Rectal smooth muscle tissue (tissue), 1 donor: ENCODE measurements around the gene SPRYD7.

Experiments used
- H3K27ac ChIP-seq: one replicate; pipeline ENCODE4 v1.7.0; 2013; ENCODE audit warnings: low read depth, low read length, inconsistent platforms
- H3K27me3 ChIP-seq: one replicate; pipeline ENCODE4 v1.7.0; 2013; ENCODE audit warnings: low read length; ENCODE audit not compliant: control insufficient read depth, insufficient read depth
- H3K36me3 ChIP-seq: one replicate; pipeline ENCODE4 v1.7.0; 2013; ENCODE audit warnings: low read length; ENCODE audit not compliant: control insufficient read depth, insufficient read depth
- H3K4me1 ChIP-seq: one replicate; pipeline ENCODE4 v1.7.0; 2013; ENCODE audit warnings: low read length; ENCODE audit not compliant: control insufficient read depth, insufficient read depth
- H3K4me3 ChIP-seq: one replicate; pipeline ENCODE4 v1.7.0; 2013; ENCODE audit warnings: low read length
- H3K9ac ChIP-seq: one replicate; pipeline ENCODE4 v1.7.0; 2013; ENCODE audit warnings: low read length

SPRYD7 gene

GRCh38 chr13:49936075-49936967, at the start of gene SPRYD7:
Gene SPRYD7, minus strand, starts transcription at chr13:49936340. Its CDS starts 105 bp downstream, at chr13:49936235.
- no peaks in the 10 kb centered on the region for H3K36me3 ChIP-seq
- H3K27me3 ChIP-seq = no peaks in the 10 kb centered on the region
- peaks cover 6% of the 10 kb centered on the region for H3K4me1 ChIP-seq
- H3K4me3 ChIP-seq = peak within 1 kb of the TSS; percentile 77
- peak within 1 kb of the TSS; percentile 78 for H3K27ac ChIP-seq
- H3K9ac ChIP-seq = peak within 1 kb of the TSS; percentile 80

GRCh38 chr13:49985129-49985528, 49.0 kb upstream of the SPRYD7 start:
- H3K4me3 ChIP-seq = no peak overlapping the region
- H3K4me1 ChIP-seq = no peaks in the 10 kb centered on the region
- no peak overlapping the region for H3K27ac ChIP-seq
- H3K36me3 ChIP-seq = no peaks in the 10 kb centered on the region
- no peaks in the 10 kb centered on the region for H3K27me3 ChIP-seq
- H3K9ac ChIP-seq = no peak overlapping the region

GRCh38 chr13:49980266-49980665, 44.1 kb upstream of the SPRYD7 start:
- no peak overlapping the region for H3K4me3 ChIP-seq
- H3K36me3 ChIP-seq = no peaks in the 10 kb centered on the region
- no peak overlapping the region for H3K27ac ChIP-seq
- H3K9ac ChIP-seq = no peak overlapping the region
- H3K27me3 ChIP-seq = no peaks in the 10 kb centered on the region
- H3K4me1 ChIP-seq = no peaks in the 10 kb centered on the region

- Histone ChIP-seq H3K27ac (no peak overlapping the region), H3K4me1 (no peaks in the 10 kb centered on the region), H3K36me3 (no peaks in the 10 kb centered on the region), H3K9ac (no peak overlapping the region), H3K27me3 (no peaks in the 10 kb centered on the region), H3K4me3 (no peak overlapping the region)
Measured at GRCh38 chr13:49977992-49978391, 41.9 kb upstream of the SPRYD7 start.

- Histone ChIP-seq H3K27me3 (no peaks in the 10 kb centered on the region), H3K27ac (no peak overlapping the region), H3K4me3 (no peak overlapping the region), H3K4me1 (no peaks in the 10 kb centered on the region), H3K9ac (no peak overlapping the region), H3K36me3 (no peaks in the 10 kb centered on the region)
Measured at GRCh38 chr13:49976314-49977258, 40.4 kb upstream of the SPRYD7 start.

GRCh38 chr13:49975826-49976225, 39.7 kb upstream of the SPRYD7 start:
- H3K27me3 ChIP-seq = no peaks in the 10 kb centered on the region
- no peaks in the 10 kb centered on the region for H3K36me3 ChIP-seq
- H3K4me3 ChIP-seq = no peak overlapping the region
- H3K9ac ChIP-seq = no peak overlapping the region
- H3K27ac ChIP-seq = no peak overlapping the region
- no peaks in the 10 kb centered on the region for H3K4me1 ChIP-seq

- Histone ChIP-seq H3K4me3 (no peak overlapping the region), H3K9ac (no peak overlapping the region), H3K27ac (no peak overlapping the region)
Measured at GRCh38 chr13:49972709-49973108, 36.6 kb upstream of the SPRYD7 start.

GRCh38 chr13:49967456-49967855, 31.3 kb upstream of the SPRYD7 start:
- no peak overlapping the region for H3K9ac ChIP-seq
- no peaks in the 10 kb centered on the region for H3K27me3 ChIP-seq
- no peaks in the 10 kb centered on the region for H3K4me1 ChIP-seq
- H3K27ac ChIP-seq = no peak overlapping the region
- no peak overlapping the region for H3K4me3 ChIP-seq
- no peaks in the 10 kb centered on the region for H3K36me3 ChIP-seq

More at GRCh38 chr13:49972709-49973108, 36.6 kb upstream of the SPRYD7 start:
- Histone ChIP-seq H3K36me3 (no peaks in the 10 kb centered on the region), H3K27me3 (no peaks in the 10 kb centered on the region), H3K4me1 (no peaks in the 10 kb centered on the region)

- Histone ChIP-seq H3K27me3 (no peaks in the 10 kb centered on the region), H3K36me3 (no peaks in the 10 kb centered on the region), H3K27ac (no peak overlapping the region), H3K9ac (no peak overlapping the region), H3K4me1 (no peaks in the 10 kb centered on the region), H3K4me3 (no peak overlapping the region)
Measured at GRCh38 chr13:49958321-49958720, 22.2 kb upstream of the SPRYD7 start.

- no peaks in the 10 kb centered on the region for H3K4me1 ChIP-seq
- no peak overlapping the region for H3K9ac ChIP-seq
- H3K27ac ChIP-seq = no peak overlapping the region
- no peak overlapping the region for H3K4me3 ChIP-seq
- H3K36me3 ChIP-seq = no peaks in the 10 kb centered on the region
- no peaks in the 10 kb centered on the region for H3K27me3 ChIP-seq
Measured at GRCh38 chr13:49956131-49956530, 20.0 kb upstream of the SPRYD7 start.

GRCh38 chr13:49954674-49955455, 18.7 kb upstream of the SPRYD7 start:
- no peak overlapping the region for H3K27ac ChIP-seq
- H3K4me3 ChIP-seq = peak overlapping the region; percentile 2
- no peak overlapping the region for H3K9ac ChIP-seq
- no peaks in the 10 kb centered on the region for H3K4me1 ChIP-seq
- H3K36me3 ChIP-seq = no peaks in the 10 kb centered on the region
- no peaks in the 10 kb centered on the region for H3K27me3 ChIP-seq

GRCh38 chr13:49953560-49953959, 17.4 kb upstream of the SPRYD7 start:
- no peak overlapping the region for H3K27ac ChIP-seq

More at GRCh38 chr13:49953560-49953959, 17.4 kb upstream of the SPRYD7 start:
- no peaks in the 10 kb centered on the region for H3K27me3 ChIP-seq
- no peaks in the 10 kb centered on the region for H3K4me1 ChIP-seq
- H3K4me3 ChIP-seq = no peak overlapping the region
- H3K9ac ChIP-seq = no peak overlapping the region
- H3K36me3 ChIP-seq = no peaks in the 10 kb centered on the region
